ENCODE measurements around the gene NEK4.

Gene NEK4

DNA sequence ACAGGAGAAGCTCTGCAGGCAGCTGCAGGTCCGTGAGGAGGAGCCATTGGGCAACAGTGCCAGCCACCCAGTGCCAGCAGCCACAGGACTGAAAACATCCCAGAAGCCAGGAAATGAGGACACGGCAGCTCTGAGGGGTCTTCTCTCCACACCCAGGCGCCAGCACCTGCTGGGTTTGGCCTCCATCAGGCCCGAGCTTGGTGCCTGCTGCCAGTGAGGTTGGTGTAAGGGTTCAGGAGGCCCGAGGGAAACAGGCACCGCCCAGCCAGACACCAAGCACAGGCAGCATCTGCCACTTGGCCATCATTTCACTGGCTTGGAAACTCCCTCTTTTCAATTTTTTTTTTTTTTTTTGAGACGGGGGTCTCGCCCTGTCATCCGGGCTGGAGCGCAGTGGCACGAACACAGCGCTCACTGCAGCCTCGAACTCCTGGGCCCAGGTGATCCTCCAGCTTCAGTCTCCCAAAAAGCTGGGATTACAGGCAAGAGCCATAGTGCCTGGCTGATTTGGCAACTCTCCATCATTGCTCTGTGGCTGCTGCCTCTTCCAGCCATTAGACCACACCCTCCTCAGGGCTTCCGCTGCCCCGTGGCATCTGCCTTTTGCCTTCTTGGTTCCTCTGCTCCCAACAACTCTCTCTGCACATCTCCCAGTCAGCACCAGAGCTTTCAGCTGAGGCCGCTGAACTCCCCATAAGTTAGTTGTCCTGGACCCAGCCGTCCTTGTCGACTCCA lies 22.4 kb upstream of the NEK4 start:
- DNase-seq: no peak

DNA sequence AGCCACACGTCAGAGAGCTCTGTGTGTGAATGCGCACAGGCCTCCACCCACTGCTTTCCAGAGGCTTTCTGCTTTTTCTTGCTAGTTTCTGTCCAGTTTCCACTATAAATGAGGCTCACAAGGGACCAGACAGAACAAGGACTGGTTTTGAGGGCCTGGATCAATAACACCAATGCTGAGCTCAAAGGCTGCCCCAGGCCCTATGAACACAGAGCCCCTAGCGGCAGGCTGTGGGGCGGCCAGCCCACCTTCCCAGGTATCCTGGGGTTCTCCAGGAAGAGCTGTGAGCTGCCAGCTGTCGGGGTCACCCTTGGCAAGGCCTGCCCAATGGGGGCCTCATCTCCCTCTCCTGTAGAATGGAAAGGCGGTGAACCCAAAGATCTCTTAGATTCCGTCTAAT lies 21.7 kb upstream of the NEK4 start:
- no peak for DNase-seq

DNA sequence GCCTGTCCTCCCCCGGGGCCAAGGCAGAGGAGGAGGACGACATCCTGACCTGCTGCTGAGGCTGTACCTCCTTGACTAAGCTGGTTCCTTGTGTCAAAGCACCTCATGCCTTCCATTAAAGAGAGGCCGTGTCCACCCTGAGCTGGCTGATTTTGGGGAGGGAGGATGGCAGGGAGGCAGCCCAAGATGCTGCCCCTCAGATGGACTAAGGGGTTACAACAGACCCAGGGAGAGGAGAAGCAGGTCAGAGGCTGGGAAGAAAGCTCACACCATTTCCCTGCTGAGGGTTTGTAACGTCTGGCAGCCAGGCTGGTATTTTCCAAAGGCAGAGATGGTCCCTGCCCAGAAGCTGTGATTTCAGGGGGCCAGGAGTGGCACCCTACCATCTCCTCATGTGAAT lies 21.2 kb upstream of the NEK4 start:
- DNase-seq: no peak

DNA sequence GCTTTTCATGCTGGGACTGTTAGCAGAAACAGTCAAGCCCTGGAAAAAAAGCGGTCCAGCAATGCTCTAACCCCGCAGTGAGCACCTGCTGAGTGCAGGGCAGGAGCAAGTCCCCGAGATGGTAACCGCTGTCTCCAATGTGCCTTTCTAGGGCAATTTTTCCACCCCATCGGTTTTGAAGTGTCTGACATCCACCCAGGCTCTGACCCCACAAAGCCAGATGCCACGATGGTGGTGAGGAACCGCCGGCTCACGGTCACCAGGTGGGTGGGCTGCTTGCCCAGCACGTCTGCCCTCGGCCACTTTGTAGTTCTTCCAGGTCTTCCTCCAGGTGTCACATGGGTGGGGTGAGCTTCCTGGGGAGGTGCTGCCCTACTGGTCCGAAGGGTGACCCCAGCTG lies 20.6 kb upstream of the NEK4 start:
- DNase-seq: no peak

DNA sequence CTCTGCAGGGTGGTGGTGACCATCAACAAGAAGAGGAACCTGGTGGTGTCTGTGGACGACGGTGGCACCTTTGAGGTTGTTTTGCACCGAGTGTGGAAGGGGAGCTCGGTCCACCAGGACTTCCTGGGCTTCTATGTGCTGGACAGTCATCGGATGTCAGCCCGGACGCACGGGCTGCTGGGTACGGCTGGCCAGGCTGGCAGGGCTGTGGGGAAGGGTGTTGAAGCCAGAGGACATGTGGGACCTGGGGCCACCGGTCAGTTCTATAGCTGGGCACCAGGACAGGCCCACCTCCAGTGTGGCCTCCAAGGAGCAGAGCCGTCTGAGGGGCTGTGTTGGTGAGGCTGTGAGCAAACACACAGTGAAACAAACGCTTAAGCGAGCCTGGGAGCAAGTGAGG lies 20.0 kb upstream of the NEK4 start:
- no peak for DNase-seq

DNA sequence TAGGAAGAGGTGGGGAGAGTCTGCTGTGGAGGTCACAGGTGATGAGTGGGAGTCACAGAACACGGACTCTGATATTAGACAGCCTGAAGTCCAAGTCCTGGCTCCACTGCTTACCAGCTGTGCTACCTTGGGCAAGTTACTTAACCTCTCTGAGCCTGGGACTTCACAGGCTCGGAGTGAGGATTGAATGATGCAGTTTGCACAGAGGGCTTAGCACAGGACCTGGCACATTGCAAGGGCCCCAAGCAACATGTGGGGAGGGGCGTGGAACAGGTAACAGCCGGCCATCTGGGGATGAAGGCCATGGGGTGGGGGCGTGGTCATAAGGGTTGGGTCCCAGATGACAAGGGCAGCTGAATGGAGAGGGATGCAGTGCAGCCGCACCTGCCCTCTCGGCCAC lies 19.6 kb upstream of the NEK4 start:
- DNase-seq: no peak

DNA sequence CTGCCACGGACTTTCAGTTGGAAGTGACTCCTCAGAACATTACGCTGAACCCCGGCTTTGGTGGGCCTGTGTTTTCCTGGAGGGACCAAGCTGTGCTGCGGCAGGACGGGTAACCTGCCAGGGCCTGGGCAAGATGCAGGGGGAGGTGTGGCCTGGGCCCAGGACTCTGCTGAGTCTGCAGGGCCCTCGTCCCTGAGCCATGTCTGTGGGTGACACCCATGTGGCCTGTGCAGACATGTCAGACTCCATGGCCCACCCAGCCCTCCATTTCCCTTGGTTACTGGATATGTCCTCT lies 19.0 kb upstream of the NEK4 start:
- no peak for DNase-seq

DNA sequence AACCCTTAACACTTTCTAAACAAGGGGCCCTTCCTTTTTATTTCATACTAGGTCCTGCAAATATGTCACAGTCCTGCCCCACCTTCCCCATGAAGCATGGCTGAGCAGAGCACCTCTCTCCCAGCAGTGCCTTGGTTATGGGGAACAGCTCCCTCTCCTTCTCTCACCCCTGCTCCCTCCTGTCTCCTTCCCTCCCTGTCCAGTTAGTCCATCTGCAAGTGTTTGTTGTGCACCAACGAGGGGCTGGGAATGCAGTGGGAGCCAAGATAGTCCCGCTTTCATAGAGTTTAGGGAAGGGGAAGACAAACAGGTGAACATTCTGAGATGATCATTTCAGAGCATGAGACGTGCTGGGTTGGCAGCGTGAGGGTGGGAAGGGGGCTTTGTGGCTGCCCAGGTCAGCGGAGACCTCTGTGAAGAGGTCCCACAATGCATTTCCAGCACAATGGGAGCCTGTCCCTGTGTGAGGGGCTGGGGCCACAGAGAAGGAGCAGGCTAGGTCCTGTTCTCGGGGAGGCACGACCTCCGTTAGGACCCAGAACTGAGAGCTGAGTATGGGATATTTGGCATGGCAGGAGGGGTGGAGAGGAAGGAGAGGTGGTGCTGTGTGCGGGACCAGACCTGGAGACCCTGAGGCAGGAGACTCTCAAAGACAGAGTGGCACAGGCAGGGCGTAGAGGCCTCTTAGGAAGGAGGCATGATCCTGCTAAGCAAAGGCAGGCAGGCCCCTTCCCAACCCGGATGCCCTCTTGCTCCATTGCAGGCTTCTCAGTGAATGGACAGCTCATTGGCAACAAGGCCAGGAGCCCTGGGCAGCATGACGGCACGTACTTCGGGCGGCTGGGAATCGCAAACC lies 18.4 kb upstream of the NEK4 start:
- DNase-seq: no peak

DNA sequence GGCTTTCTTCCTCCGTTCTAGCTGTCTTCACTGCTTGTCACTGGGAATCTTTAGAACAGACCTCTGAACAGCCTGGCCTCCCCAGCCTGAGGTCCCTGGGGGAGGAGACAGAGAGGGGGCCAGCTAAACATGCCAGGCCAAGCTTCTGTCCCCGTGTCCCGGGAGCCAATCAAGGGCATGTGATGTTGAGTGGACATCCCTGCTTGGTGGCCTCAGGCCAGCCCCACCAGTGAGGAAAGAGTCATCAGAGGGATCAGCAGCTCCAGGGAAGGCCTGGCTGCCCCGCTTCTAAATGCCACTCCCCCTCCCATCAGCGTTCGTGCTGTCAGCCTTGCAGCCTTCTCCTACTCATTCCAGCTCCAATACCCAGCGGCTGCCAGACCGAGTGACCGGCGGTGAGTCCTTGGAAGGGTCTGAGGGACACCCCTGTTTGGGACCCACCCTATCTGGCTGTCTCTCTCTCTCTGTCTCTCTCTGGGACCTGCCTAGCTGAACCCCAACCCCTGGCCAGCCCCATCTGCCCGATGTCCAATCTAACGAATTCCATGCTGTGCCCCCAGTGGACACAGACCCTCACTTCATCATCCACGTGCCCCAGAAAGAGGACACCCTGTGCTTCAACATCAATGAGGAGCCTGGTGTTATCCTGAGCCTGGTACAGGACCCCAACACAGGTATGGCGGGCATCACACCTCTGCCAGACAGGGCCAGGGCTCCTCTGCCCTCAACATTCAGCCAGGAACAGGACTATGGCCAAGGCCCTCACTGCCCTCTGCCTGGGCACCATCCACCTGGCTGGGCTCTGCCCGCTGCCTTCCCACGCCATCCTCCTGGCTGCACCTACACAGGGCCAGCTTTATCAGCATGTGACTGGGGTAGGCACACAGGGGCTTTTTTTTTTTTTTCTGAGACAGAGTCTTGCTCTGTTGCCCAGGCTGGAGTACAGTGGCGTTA lies 17.2 kb upstream of the NEK4 start:
- DNase-seq: no peak

DNA sequence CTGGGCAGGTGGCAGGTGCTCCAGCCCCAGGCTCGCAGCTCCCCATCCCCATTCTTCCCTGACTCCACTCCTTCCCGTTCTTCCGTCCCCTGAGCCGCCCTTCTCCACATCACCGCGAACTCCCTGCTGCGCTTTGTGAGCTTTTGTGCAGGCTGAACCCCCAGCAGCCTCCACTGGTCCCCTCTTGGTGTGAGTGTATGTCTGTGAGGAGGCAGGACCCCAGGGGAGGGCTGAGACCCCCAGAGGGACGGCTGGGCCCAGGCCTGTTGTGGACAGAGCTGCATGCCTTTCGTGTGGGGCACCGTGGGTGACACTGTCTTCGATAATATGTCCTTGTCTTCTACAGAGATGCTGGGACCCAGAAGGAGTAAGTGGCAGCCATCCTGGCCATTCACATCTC lies 16.5 kb upstream of the NEK4 start:
- DNase-seq: no peak

DNA sequence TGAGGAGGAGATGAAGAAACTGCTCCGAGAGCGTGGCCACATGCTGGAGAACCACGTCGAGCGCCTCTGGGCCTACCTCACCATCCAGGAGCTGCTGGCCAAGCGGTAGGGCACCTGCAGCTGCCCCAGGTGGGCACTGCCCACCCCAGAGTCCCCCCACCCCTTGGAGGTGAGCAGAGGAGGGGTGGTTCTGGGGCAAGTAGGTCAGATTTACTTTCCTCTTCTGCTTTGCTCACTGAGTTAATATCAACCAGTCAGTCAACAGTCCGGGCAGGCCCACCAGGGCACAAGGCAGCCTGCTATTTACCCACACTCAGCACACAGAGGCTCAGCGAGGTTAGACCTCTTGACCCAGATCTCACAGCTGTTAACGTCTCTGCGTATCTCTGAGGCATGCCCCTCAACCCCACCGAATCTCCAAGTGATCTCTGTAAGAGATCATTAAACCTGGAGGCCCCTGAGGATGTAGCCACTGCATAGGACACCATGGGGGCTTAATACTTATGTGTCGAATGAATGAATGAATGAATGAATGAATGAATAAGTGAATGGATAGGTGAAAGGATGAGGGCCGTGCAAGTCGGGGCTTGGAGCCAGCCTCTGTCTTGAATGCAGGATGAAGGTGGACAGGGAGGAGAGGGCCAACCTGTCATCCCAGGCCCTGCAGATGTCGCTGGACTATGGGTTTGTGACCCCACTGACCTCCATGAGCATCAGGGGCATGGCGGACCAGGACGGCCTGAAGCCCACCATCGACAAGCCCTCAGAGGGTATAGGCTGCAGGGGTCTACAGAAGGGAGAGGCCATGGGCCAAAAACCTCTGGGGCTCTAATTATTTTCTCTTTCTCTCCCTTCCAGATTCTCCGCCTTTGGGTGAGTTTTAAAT lies 15.8 kb upstream of the NEK4 start:
- DNase-seq: no peak

DNA sequence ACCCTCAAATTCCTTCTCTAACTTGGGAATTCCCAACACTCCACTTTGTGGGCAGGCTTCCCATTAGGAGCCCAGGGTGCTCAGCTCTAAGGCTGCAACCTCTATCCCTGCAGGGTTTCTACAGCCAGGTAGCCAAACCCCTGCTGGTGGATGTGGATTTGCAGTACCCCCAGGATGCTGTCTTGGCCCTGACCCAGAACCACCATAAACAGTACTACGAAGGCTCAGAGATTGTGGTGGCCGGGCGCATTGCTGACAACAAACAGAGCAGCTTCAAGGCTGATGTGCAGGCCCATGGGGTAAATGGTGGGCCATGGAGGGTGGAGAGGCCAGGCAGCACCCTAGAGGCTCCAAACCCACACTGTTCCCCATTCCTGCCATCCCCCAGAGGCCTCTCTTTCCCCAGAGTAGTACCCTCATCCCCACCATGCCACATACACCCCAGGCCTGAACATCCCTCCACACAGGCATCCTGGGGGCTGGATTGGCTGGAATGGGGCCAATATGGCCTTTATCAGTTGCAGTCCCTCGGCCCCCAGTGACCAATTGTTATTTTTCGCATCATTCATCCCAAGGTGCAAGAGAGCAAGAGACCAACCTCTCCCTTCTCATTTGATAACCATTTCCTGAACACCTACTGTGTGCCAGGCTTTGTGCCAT lies 14.3 kb upstream of the NEK4 start:
- no peak for DNase-seq

DNA sequence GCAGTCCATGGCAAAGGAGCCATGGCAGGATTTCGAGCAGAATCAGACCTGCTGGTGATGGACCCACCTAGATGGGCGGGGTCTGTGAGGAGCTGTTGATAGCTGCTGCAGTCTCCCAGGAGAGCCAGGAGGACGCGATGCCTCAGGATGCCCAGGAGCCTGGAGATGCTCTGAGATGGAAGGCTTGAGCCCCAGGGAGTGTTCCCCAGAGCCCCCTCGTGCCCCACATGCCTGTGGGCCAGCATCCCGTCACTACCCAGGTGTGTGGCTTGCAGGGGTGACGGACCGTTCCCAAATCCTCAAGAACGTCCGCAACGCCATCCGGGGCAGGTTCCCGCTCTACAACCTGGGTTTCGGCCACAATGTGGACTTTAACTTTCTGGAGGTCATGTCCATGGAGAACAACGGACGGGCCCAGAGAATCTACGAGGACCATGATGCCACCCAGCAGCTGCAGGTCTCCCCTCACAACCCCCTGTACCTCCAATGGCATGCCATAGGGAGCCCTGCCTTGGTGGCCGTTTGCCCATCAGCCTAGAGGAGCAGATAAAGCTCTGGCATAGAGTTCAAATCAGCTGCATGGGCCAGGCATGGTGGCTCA lies 13.4 kb upstream of the NEK4 start:
- no peak for DNase-seq

DNA sequence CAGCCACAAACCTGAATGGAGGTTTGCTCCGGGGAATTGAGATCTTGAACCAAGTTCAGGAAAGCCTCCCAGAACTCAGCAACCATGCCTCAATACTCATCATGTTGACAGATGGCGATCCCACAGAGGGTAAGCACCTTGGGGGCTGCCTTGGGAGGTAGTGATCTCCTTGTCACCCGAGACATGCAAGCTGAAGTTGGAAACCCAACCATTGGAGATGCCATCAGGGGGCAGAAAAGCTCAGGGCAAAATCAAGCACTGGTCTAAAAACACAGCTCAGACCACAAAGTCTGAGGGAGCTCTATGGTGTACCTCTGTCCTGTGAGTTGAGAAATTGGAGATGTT lies 12.4 kb upstream of the NEK4 start:
- no peak for DNase-seq

DNA sequence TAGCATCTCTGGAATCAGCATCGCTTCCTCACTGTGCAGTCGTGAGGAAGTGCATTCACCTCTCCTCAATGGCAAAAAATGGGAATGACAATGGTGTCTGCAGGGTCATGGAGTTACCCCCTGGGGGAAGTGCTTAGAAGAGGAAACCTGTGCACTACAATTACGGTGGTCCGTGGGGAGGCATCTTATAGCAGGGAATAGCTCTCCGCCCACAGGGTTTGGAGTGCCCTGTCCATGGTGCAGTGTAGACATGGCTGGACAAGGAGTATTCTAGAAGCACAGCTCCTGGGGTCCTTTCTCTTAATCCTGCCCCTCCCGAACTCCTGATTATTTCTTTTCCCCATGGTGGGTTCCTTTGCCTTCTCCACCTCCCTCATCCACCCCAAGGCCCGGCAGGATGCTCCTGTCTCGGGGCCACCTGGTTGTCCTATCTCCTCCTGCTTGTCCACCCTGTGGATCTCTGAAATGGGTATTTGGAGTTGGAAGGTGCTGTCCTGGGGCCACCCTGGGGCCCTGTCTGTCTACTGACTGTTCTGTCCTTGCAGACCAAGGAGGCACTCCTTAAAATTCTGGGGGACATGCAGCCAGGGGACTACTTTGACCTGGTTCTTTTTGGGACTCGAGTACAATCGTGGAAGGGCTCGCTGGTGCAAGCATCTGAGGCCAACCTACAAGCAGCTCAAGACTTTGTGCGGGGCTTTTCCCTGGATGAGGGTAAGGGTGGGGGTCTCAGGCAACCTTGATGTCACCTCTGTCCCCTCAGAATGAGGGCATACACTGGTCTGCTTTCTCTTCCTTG lies 11.9 kb upstream of the NEK4 start:
- no peak for DNase-seq

DNA sequence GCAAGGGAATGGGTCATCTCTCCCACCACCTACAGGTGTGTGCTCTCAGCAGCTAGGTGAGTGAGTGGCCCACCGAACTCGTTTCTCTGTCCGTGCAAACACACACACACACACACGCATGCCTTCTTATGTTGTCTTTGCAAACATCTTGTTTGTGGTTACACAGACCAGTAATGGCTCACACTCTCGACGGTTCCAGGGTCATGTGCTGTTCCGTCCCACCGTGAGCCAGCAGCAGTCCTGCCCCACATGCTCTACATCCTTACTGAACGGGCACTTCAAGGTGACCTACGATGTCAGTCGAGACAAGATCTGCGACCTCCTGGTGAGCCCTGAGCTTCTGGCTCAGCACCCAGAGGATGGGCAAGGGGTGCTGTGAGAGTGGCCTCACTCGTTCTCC lies 11.0 kb upstream of the NEK4 start:
- DNase-seq: no peak

DNA sequence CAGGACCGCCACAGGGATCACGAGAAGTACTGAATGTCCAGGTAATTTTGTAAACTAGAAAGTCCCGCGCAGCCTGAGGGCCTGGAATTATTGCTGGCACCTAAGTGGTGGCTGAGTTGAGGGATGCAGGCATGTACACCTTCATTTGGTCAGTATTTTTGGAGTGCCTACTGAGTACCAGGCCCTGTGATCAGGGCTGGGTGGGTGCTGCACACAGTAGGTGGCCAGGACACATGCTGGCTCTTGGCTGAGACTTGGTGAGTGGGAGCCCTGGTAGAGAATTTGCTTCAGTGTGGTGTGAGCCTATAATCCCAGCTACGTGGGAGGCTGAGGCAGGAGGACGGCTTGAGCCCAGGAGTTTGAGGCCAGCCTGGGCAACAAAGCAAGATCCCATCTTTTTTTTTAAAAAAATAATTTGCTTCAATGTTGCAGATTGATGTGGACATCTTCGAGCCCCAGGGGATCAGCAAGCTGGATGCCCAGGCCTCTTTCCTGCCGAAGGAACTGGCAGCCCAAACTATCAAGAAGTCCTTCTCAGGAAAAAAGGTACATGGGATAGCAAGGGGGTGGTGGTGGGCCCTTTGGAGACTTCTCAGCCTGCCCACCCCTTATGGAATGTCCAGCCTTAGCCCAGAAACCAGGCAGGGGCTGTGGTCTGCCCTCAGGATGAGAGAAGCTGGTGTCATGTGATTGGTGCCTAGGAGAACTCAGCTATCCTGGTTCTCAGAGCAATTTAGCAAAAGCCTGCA lies 9.3 kb upstream of the NEK4 start:
- DNase-seq: no peak

DNA sequence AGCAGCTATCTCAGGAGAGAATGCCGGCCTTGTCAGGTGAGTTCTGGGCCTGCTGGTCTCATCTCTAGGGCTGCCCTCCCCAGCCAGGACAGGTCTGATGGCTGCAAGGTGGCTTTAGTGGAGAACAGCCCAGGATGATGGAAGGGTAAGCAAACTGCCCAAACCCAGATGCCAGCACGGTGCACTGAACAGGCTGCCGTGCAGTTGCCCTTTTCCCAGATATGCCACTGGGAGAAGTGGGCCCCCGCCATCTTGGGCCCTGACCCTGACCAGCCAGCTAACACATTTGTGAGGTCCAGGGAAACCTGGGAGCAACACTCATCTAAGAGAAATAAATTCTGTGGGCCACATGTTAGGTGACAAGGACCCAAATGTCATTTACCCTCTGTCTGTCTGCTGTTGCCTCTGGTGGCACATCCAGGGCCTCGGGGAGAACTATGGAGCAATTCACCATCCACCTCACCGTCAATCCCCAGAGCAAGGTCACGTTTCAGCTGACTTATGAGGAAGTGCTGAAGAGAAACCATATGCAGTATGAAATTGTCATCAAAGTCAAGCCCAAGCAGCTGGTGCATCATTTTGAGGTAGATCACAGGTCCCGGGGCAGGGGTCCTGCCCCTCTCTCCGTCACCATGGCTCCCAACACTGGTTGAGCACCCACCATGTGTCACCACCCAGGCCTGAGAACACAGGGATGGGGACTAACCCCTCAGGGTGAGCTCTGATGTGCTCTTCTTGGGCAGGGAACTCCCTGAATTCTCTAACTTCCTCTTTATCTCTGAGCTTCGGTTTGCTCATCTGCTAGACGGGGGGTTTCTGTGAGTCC lies 8.5 kb upstream of the NEK4 start:
- no peak for DNase-seq
